ENCODE data around the gene TRPM4.

GRCh38 chr19:49133621-49134454 is 23.8 kb upstream of the TRPM4 start:
- TF ChIP-seq KDM1A (CRISPR knock-in tag; IDR thresholded peaks at IDR 0.05) (no peak), POLR2AphosphoS5 (IDR thresholded peaks at IDR 0.05; ENCODE audit: low read depth, low read length) (no peak), FOSL1 (CRISPR knock-in tag; IDR thresholded peaks at IDR 0.05; ENCODE audit: borderline replicate concordance) (no peak), ATF3 (CRISPR knock-in tag; IDR thresholded peaks at IDR 0.05) (no peak), POLR2A (IDR thresholded peaks at IDR 0.05; ENCODE audit: insufficient read depth in 1 of 2, low read depth in 2 of 2, low read length in 2 of 2) (no peak), HMG20B (CRISPR knock-in tag; conservative IDR thresholded peaks at IDR 0.05) (no peak), REST (IDR thresholded peaks at IDR 0.05; ENCODE audit: borderline replicate concordance in 1 of 2, low read depth in 1 of 2, low read length in 2 of 2) (no peak), RAD51 (IDR thresholded peaks at IDR 0.05; ENCODE audit: borderline replicate concordance) (no peak)

Data from HepG2 (cell line).